ENCODE measurements around the gene BMPR1B. TPM values are rescaled to one million over a fixed set of nuclear protein-coding genes. Genes with fewer than 3 reads are reported as not detected.

The BMPR1B gene
- total and polyA plus RNA-seq, 2 donors (not counting 1 experiment from before 2014, with no cell fraction given): not detected

GRCh38 chr4:94905511-94905910, 147.8 kb downstream of the BMPR1B start:
- intact Hi-C loops (cut with micrococcal nuclease): no loop called here

GRCh38 chr4:94909645-94910044, 151.9 kb downstream of the BMPR1B start:
- H3K4me1 ChIP-seq (ENCODE audit: control insufficient read depth in 2 of 2, insufficient read depth in 2 of 2, low read length in 2 of 2): no peaks in the 10 kb centered on the region
- DNase-seq: no peak
- no CpG with 5 or more reads among the region's 3 CpGs for WGBS (ENCODE audit: insufficient coverage)
- no peaks in the 10 kb centered on the region for H3K9me3 ChIP-seq (ENCODE audit: control extremely low read depth in 1 of 3, control insufficient read depth in 2 of 3, insufficient read depth in 1 of 3, low read length in 2 of 3)
- H3K4me3 ChIP-seq (ENCODE audit: control extremely low read depth in 1 of 5, extremely low read depth in 1 of 5, insufficient read depth in 1 of 5, low read depth in 2 of 5, low read length in 4 of 5): no peak overlapping the region
- no peaks in the 10 kb centered on the region for H3K27me3 ChIP-seq (replicated peaks in 1 of 4; ENCODE audit: control extremely low read depth in 1 of 4, control insufficient read depth in 3 of 4, insufficient read depth in 4 of 4, low read length in 3 of 4)
- H3K9ac ChIP-seq (ENCODE audit: low read length): no peak overlapping the region
- no peaks in the 10 kb centered on the region for H3K79me2 ChIP-seq (ENCODE audit: control insufficient read depth, insufficient read depth, low read length)
- POLR2A ChIA-PET: no interaction called here
- no peak overlapping the region for H3K27ac Mint-ChIP-seq
- ATAC-seq (ENCODE audit: low read depth): no peak
- H4K20me1 ChIP-seq (ENCODE audit: control insufficient read depth, insufficient read depth, low read length, poor library complexity, severe bottlenecking): no peaks in the 10 kb centered on the region
- intact Hi-C loops (cut with micrococcal nuclease): no loop called here
- CTCF ChIA-PET: no interaction called here
- TF ChIP-seq CTCF (IDR thresholded peaks at IDR 0.05) (no peak), EZH2 (IDR thresholded peaks at IDR 0.05; ENCODE audit: borderline replicate concordance, insufficient read depth, low read depth, low read length, poor library complexity, severe bottlenecking) (no peak)
- H3K4me1 Mint-ChIP-seq: no peaks in the 10 kb centered on the region
- no peak overlapping the region for H3K4me3 Mint-ChIP-seq
- no peaks in the 10 kb centered on the region for H3K27me3 Mint-ChIP-seq
- H3K27ac ChIP-seq (ENCODE audit: low read length in 2 of 2): no peak overlapping the region
- no peak overlapping the region for H2AFZ ChIP-seq (ENCODE audit: insufficient read depth, low read depth, low read length, poor library complexity, severe bottlenecking)
- H3K4me2 ChIP-seq (replicated peaks; ENCODE audit: low read depth, low read length, poor library complexity, severe bottlenecking): no peak overlapping the region
- no peaks in the 10 kb centered on the region for H3K36me3 ChIP-seq (replicated peaks in 1 of 2; ENCODE audit: control extremely low read depth in 1 of 2, control insufficient read depth in 1 of 2, extremely low read depth in 1 of 2, insufficient read depth in 2 of 2, low read length in 1 of 2)
- no peaks in the 10 kb centered on the region for H3K9me3 Mint-ChIP-seq (ENCODE audit: insufficient read depth)

More at GRCh38 chr4:94905511-94905910, 147.8 kb downstream of the BMPR1B start:
- no peak overlapping the region for H3K4me2 ChIP-seq (replicated peaks; ENCODE audit: low read depth, low read length, poor library complexity, severe bottlenecking)
- H2AFZ ChIP-seq (ENCODE audit: insufficient read depth, low read depth, low read length, poor library complexity, severe bottlenecking): no peak overlapping the region
- H3K9me3 ChIP-seq (ENCODE audit: control extremely low read depth in 1 of 3, control insufficient read depth in 2 of 3, insufficient read depth in 1 of 3, low read length in 2 of 3): no peaks in the 10 kb centered on the region
- H3K79me2 ChIP-seq (ENCODE audit: control insufficient read depth, insufficient read depth, low read length): no peaks in the 10 kb centered on the region
- H3K27me3 ChIP-seq (replicated peaks in 1 of 4; ENCODE audit: control extremely low read depth in 1 of 4, control insufficient read depth in 3 of 4, insufficient read depth in 4 of 4, low read length in 3 of 4): no peaks in the 10 kb centered on the region
- H3K27me3 Mint-ChIP-seq: no peaks in the 10 kb centered on the region
- DNase-seq (no peak), ATAC-seq (ENCODE audit: low read depth) (no peak)
- WGBS (ENCODE audit: insufficient coverage): 75% methylated on average over 2 of the region's 3 CpGs
- CTCF ChIA-PET: no interaction called here
- no peak overlapping the region for H3K27ac ChIP-seq (ENCODE audit: low read length in 2 of 2)
- no peak overlapping the region for H3K4me3 ChIP-seq (ENCODE audit: control extremely low read depth in 1 of 5, extremely low read depth in 1 of 5, insufficient read depth in 1 of 5, low read depth in 2 of 5, low read length in 4 of 5)
- H3K9ac ChIP-seq (ENCODE audit: low read length): no peak overlapping the region
- no peaks in the 10 kb centered on the region for H3K36me3 ChIP-seq (replicated peaks in 1 of 2; ENCODE audit: control extremely low read depth in 1 of 2, control insufficient read depth in 1 of 2, extremely low read depth in 1 of 2, insufficient read depth in 2 of 2, low read length in 1 of 2)
- H3K4me1 Mint-ChIP-seq: no peaks in the 10 kb centered on the region
- no peak overlapping the region for H3K4me3 Mint-ChIP-seq
- H3K9me3 Mint-ChIP-seq (ENCODE audit: insufficient read depth): no peaks in the 10 kb centered on the region
- H3K4me1 ChIP-seq (ENCODE audit: control insufficient read depth in 2 of 2, insufficient read depth in 2 of 2, low read length in 2 of 2): no peaks in the 10 kb centered on the region
- H3K27ac Mint-ChIP-seq: no peak overlapping the region
- TF ChIP-seq EZH2 (IDR thresholded peaks at IDR 0.05; ENCODE audit: borderline replicate concordance, insufficient read depth, low read depth, low read length, poor library complexity, severe bottlenecking) (no peak), CTCF (IDR thresholded peaks at IDR 0.05) (no peak)
- POLR2A ChIA-PET: no interaction called here
- no peaks in the 10 kb centered on the region for H4K20me1 ChIP-seq (ENCODE audit: control insufficient read depth, insufficient read depth, low read length, poor library complexity, severe bottlenecking)
